HG03045 (cell line): ENCODE results near the gene SNX2.
A peak's percentile ranks its signal among the peaks of the same experiment; 100 is the strongest.
"Not testable (repeated sequence)": the region's sequence is repeated elsewhere in the genome, so short reads cannot be mapped to it uniquely, and the experiment has no call there.

ENCODE experiments used
- ATAC-seq: cut with Tn5 transposase; IDR thresholded peaks from one replicate; pipeline ENCODE4 v1.9.1; 2021; ENCODE audit warnings: mild to moderate bottlenecking, moderate library complexity; ENCODE audit not compliant: unreplicated experiment

The SNX2 gene

GRCh38 chr5:122842016-122842580 is 67.2 kb downstream of the SNX2 start:
- no peak for ATAC-seq

- ATAC-seq = peak; percentile 1
These were observed 69.4 kb downstream of the SNX2 start for GRCh38 chr5:122844136-122844909.

GRCh38 chr5:122844910-122845228 is 70.0 kb downstream of the SNX2 start:
- peak; percentile 50 for ATAC-seq

GRCh38 chr5:122845229-122846050 is 70.6 kb downstream of the SNX2 start, which contains the start of gene SNX24:
Gene SNX24, plus strand, starts transcription at chr5:122845613. Its CDS starts 21 bp downstream, at chr5:122845634.
- ATAC-seq = peak; percentile 89

- no peak for ATAC-seq
These were observed 71.2 kb downstream of the SNX2 start for GRCh38 chr5:122846051-122846550.

GRCh38 chr5:122847687-122848081 is 72.8 kb downstream of the SNX2 start:
- no peak for ATAC-seq

GRCh38 chr5:122849771-122850170 is 74.9 kb downstream of the SNX2 start:
- ATAC-seq = no peak

GRCh38 chr5:122857538-122857937 is 82.7 kb downstream of the SNX2 start:
- ATAC-seq = not testable (repeated sequence)

- no peak for ATAC-seq
These were observed 83.6 kb downstream of the SNX2 start for GRCh38 chr5:122858451-122858850.

GRCh38 chr5:122863240-122863639 is 88.4 kb downstream of the SNX2 start:
- no peak for ATAC-seq

- no peak for ATAC-seq
These were observed 88.8 kb downstream of the SNX2 start for GRCh38 chr5:122863721-122864120.

- no peak for ATAC-seq
These were observed 89.5 kb downstream of the SNX2 start for GRCh38 chr5:122864400-122864799.

GRCh38 chr5:122864842-122865241 is 90.0 kb downstream of the SNX2 start:
- ATAC-seq = no peak

- ATAC-seq = no peak
These were observed 95.5 kb downstream of the SNX2 start for GRCh38 chr5:122870219-122870856.

- no peak for ATAC-seq
These were observed 96.8 kb downstream of the SNX2 start for GRCh38 chr5:122871661-122872060.

GRCh38 chr5:122874179-122874875 is 99.4 kb downstream of the SNX2 start:
- no peak for ATAC-seq

- ATAC-seq = no peak
These were observed 102.6 kb downstream of the SNX2 start for GRCh38 chr5:122877518-122877917.

- ATAC-seq = no peak
These were observed 104.2 kb downstream of the SNX2 start for GRCh38 chr5:122879076-122879475.
